ENCODE measurements around the gene CNTN2. TPM values are rescaled to one million over a fixed set of nuclear protein-coding genes. Genes with fewer than 3 reads are reported as not detected.

Gene CNTN2
- total RNA-seq, 1 donor, result not detected

GRCh38 chr1:205013683-205014367 is 29.2 kb upstream of the CNTN2 start:
- Histone ChIP-seq H4K20me1 (ENCODE audit: insufficient read depth, low read length) (no peaks in the 10 kb centered on the region), H3K27ac (ENCODE audit: low read depth, low read length) (no peak overlapping the region), H2AFZ (ENCODE audit: low read length) (no peak overlapping the region), H3K79me2 (ENCODE audit: insufficient read depth, low read length) (no peaks in the 10 kb centered on the region), H3K9me3 (ENCODE audit: low read depth, low read length) (no peaks in the 10 kb centered on the region), H3K4me3 (ENCODE audit: insufficient read depth, low read length) (no peak overlapping the region), H3K27me3 (ENCODE audit: insufficient read depth, low read length) (no peaks in the 10 kb centered on the region), H3K4me1 (ENCODE audit: insufficient read depth, low read length) (peaks cover 12% of the 10 kb centered on the region), H3K36me3 (ENCODE audit: insufficient read depth, low read length) (no peaks in the 10 kb centered on the region), H3K4me2 (ENCODE audit: insufficient read depth, low read length) (no peak overlapping the region)
- no peak for TF ChIP-seq CTCF (IDR thresholded peaks at IDR 0.05; ENCODE audit: extremely low read depth, low read depth, low read length)
- DNase-seq (ENCODE audit: insufficient read length, low spot score, missing footprints), result no peak

- TF ChIP-seq CTCF (IDR thresholded peaks at IDR 0.05; ENCODE audit: extremely low read depth, low read depth, low read length), result no peak
- DNase-seq (ENCODE audit: insufficient read length, low spot score, missing footprints), result no peak
- no peaks in the 10 kb centered on the region for H3K36me3 ChIP-seq (ENCODE audit: insufficient read depth, low read length)
- no peak overlapping the region for H3K4me3 ChIP-seq (ENCODE audit: insufficient read depth, low read length)
- H3K27me3 ChIP-seq (ENCODE audit: insufficient read depth, low read length), result no peaks in the 10 kb centered on the region
- no peaks in the 10 kb centered on the region for H3K79me2 ChIP-seq (ENCODE audit: insufficient read depth, low read length)
- H3K27ac ChIP-seq (ENCODE audit: low read depth, low read length), result no peak overlapping the region
- H3K4me1 ChIP-seq (ENCODE audit: insufficient read depth, low read length), result peaks cover 12% of the 10 kb centered on the region
- no peaks in the 10 kb centered on the region for H3K9me3 ChIP-seq (ENCODE audit: low read depth, low read length)
- no peak overlapping the region for H2AFZ ChIP-seq (ENCODE audit: low read length)
- H4K20me1 ChIP-seq (ENCODE audit: insufficient read depth, low read length), result no peaks in the 10 kb centered on the region
- H3K4me2 ChIP-seq (ENCODE audit: insufficient read depth, low read length), result no peak overlapping the region
Observed at GRCh38 chr1:205014783-205015182, 28.2 kb upstream of the CNTN2 start.

GRCh38 chr1:205015241-205015640 is 27.8 kb upstream of the CNTN2 start:
- no peak for DNase-seq (ENCODE audit: insufficient read length, low spot score, missing footprints)
- no peaks in the 10 kb centered on the region for H3K27me3 ChIP-seq (ENCODE audit: insufficient read depth, low read length)
- H3K79me2 ChIP-seq (ENCODE audit: insufficient read depth, low read length), result no peaks in the 10 kb centered on the region
- peaks cover 12% of the 10 kb centered on the region for H3K4me1 ChIP-seq (ENCODE audit: insufficient read depth, low read length)
- no peak overlapping the region for H3K27ac ChIP-seq (ENCODE audit: low read depth, low read length)
- no peaks in the 10 kb centered on the region for H3K9me3 ChIP-seq (ENCODE audit: low read depth, low read length)
- H3K36me3 ChIP-seq (ENCODE audit: insufficient read depth, low read length), result no peaks in the 10 kb centered on the region
- no peak overlapping the region for H3K4me3 ChIP-seq (ENCODE audit: insufficient read depth, low read length)
- no peak overlapping the region for H3K4me2 ChIP-seq (ENCODE audit: insufficient read depth, low read length)
- no peaks in the 10 kb centered on the region for H4K20me1 ChIP-seq (ENCODE audit: insufficient read depth, low read length)
- no peak for TF ChIP-seq CTCF (IDR thresholded peaks at IDR 0.05; ENCODE audit: extremely low read depth, low read depth, low read length)
- no peak overlapping the region for H2AFZ ChIP-seq (ENCODE audit: low read length)

GRCh38 chr1:205016075-205016474 is 26.9 kb upstream of the CNTN2 start:
- Histone ChIP-seq H4K20me1 (ENCODE audit: insufficient read depth, low read length) (no peaks in the 10 kb centered on the region), H3K4me3 (ENCODE audit: insufficient read depth, low read length) (no peak overlapping the region), H3K36me3 (ENCODE audit: insufficient read depth, low read length) (no peaks in the 10 kb centered on the region), H3K9me3 (ENCODE audit: low read depth, low read length) (no peaks in the 10 kb centered on the region), H3K27ac (ENCODE audit: low read depth, low read length) (no peak overlapping the region), H3K4me1 (ENCODE audit: insufficient read depth, low read length) (peaks cover 12% of the 10 kb centered on the region), H3K4me2 (ENCODE audit: insufficient read depth, low read length) (no peak overlapping the region), H3K27me3 (ENCODE audit: insufficient read depth, low read length) (no peaks in the 10 kb centered on the region), H3K79me2 (ENCODE audit: insufficient read depth, low read length) (no peaks in the 10 kb centered on the region), H2AFZ (ENCODE audit: low read length) (no peak overlapping the region)
- no peak for DNase-seq (ENCODE audit: insufficient read length, low spot score, missing footprints)
- TF ChIP-seq CTCF (IDR thresholded peaks at IDR 0.05; ENCODE audit: extremely low read depth, low read depth, low read length), result no peak
